ENCODE measurements around the gene SMAP2.

DNA sequence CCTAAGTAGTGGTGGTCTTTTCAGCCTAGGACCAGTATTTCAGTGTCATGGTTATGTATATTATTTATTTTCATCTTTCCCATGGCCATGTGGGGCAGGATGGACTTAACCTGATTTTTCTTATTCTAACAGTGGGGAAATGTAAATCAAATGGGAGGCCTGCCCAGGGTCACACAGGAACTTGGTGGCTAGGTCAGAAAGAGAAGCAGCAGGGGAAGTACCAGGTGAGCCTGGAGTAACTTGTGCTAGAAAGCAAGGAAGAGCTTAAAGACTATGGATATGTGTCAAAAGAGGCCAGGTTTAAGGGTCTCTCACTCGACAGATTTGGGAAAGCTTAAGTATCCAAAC lies 77.7 kb downstream of the SMAP2 start:
- TF ChIP-seq, protein P1, sequence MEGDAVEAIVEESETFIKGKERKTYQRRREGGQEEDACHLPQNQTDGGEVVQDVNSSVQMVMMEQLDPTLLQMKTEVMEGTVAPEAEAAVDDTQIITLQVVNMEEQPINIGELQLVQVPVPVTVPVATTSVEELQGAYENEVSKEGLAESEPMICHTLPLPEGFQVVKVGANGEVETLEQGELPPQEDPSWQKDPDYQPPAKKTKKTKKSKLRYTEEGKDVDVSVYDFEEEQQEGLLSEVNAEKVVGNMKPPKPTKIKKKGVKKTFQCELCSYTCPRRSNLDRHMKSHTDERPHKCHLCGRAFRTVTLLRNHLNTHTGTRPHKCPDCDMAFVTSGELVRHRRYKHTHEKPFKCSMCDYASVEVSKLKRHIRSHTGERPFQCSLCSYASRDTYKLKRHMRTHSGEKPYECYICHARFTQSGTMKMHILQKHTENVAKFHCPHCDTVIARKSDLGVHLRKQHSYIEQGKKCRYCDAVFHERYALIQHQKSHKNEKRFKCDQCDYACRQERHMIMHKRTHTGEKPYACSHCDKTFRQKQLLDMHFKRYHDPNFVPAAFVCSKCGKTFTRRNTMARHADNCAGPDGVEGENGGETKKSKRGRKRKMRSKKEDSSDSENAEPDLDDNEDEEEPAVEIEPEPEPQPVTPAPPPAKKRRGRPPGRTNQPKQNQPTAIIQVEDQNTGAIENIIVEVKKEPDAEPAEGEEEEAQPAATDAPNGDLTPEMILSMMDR (IDR thresholded peaks at IDR 0.05) = no peak
- TF ChIP-seq POLR2A (IDR thresholded peaks at IDR 0.05) (no peak), POLR2AphosphoS5 (IDR thresholded peaks at IDR 0.05) (no peak)
